GM23248 (cell line): ENCODE data around the gene ESPN. TPM values are rescaled to one million over a fixed set of nuclear protein-coding genes. Genes with fewer than 3 reads are reported as not detected.
A peak's percentile ranks its signal among the peaks of the same experiment; 100 is the strongest.
"Not testable (repeated sequence)": the region's sequence is repeated elsewhere in the genome, so short reads cannot be mapped to it uniquely, and the experiment has no call there.

ENCODE experiments used
- DNase-seq: peaks from one replicate; pipeline ENCODE4 v3.0.0-alpha.2; 2015
- H2AFZ ChIP-seq: fragments of 200-600 bp; sonication (generic); 2 replicates; pipeline ENCODE4 v1.6.1; 2016; ENCODE audit warnings: antibody characterized with exemption
- H3F3A ChIP-seq: fragments of 200-600 bp; sonication (generic); 2 replicates; pipeline ENCODE4 v1.6.1; 2016; ENCODE audit warnings: mild to moderate bottlenecking, antibody characterized with exemption, mixed run types; ENCODE audit not compliant: insufficient read depth
- H3K27ac ChIP-seq: fragments of 200-600 bp; sonication (generic); 2 replicates; pipeline ENCODE4 v1.5.1; 2016; ENCODE audit warnings: mild to moderate bottlenecking
- H3K27me3 ChIP-seq: fragments of 200-600 bp; sonication (generic); replicated peaks from 2 replicates; pipeline ENCODE4 v1.6.1; 2016; ENCODE audit warnings: mild to moderate bottlenecking; ENCODE audit not compliant: insufficient read depth
- H3K36me3 ChIP-seq: fragments of 200-600 bp; sonication (generic); 2 replicates; pipeline ENCODE4 v1.6.1; 2016; ENCODE audit warnings: low read depth, mild to moderate bottlenecking
- H3K4me1 ChIP-seq: fragments of 200-600 bp; sonication (generic); 2 replicates; pipeline ENCODE4 v1.6.1; 2016; ENCODE audit warnings: mild to moderate bottlenecking; ENCODE audit not compliant: insufficient read depth
- H3K4me2 ChIP-seq: fragments of 200-600 bp; sonication (generic); one replicate; pipeline ENCODE4 v1.6.1; 2016; ENCODE audit warnings: mild to moderate bottlenecking; ENCODE audit not compliant: unreplicated experiment
- H3K4me3 ChIP-seq: fragments of 200-600 bp; sonication (generic); 2 replicates; pipeline ENCODE4 v1.5.1; 2016; ENCODE audit warnings: mild to moderate bottlenecking
- H3K79me2 ChIP-seq: fragments of 200-600 bp; sonication (generic); 2 replicates; pipeline ENCODE4 v1.6.1; 2016; ENCODE audit warnings: mild to moderate bottlenecking; ENCODE audit not compliant: insufficient read depth
- H3K9ac ChIP-seq: fragments of 200-600 bp; sonication (generic); 2 replicates; pipeline ENCODE4 v1.6.1; 2016; ENCODE audit warnings: mild to moderate bottlenecking
- H3K9me2 ChIP-seq: fragments of 200-600 bp; sonication (generic); 2 replicates; pipeline ENCODE4 v1.6.1; 2016; ENCODE audit warnings: mixed run types, mild to moderate bottlenecking, moderate library complexity; ENCODE audit not compliant: insufficient read depth
- H3K9me3 ChIP-seq: fragments of 200-600 bp; sonication (generic); one replicate; pipeline ENCODE4 v1.6.1; 2017; ENCODE audit warnings: low read depth
- H4K20me1 ChIP-seq: fragments of 200-600 bp; sonication (generic); 2 replicates; pipeline ENCODE4 v1.6.0; 2016; ENCODE audit not compliant: insufficient read depth
- EZH2 ChIP-seq: fragments of 200-600 bp; sonication (generic); IDR thresholded peaks from 2 replicates; pipeline ENCODE4 v1.6.1; 2018; ENCODE audit warnings: antibody characterized with exemption, mild to moderate bottlenecking; ENCODE audit not compliant: insufficient read depth, poor library complexity, severe bottlenecking
- EZH2phosphoT487 ChIP-seq: fragments of 200-600 bp; sonication (generic); IDR thresholded peaks from 2 replicates; pipeline ENCODE4 v1.6.1; 2018; ENCODE audit warnings: antibody characterized with exemption, moderate library complexity, mild to moderate bottlenecking, low read depth; ENCODE audit not compliant: insufficient read depth
- WGBS, 2 experiments: methylation state at CpG; one replicate each; pipeline ENCODE4 v1.1.6; 2015 to 2017; ENCODE audit warnings: low lambda C conversion rate in 2 of 2, low coverage in 1 of 2; ENCODE audit errors: missing lambda C conversion rate in 2 of 2; 5-methylcytosine and 5-hydroxymethylcytosine counted together
- in situ Hi-C: fragments of 300-500 bp; cut with MboI; formaldehyde crosslinking; loops from 2 replicates; pipeline ENCODE4 v1.15.0; 2020
- polyA plus RNA-seq: library from polyadenylated mRNA; unstranded; fragments of >200 nt; fragmentation: Nextera tagmentation; extraction: Ambion mirVana; gene quantifications from 2 replicates; pipeline ENCODE4 v1.2.1, GENCODE V29; 2016
- total RNA-seq: library from RNA; depleted of rRNA; stranded (reverse); fragments of >200 nt; shearing (Covaris generic); gene quantifications from 2 replicates; pipeline ENCODE4 v1.2.3, GENCODE V29; 2014

The ESPN gene
- total and polyA plus RNA-seq, 2 experiments from 2014 or later: not detected

DNA sequence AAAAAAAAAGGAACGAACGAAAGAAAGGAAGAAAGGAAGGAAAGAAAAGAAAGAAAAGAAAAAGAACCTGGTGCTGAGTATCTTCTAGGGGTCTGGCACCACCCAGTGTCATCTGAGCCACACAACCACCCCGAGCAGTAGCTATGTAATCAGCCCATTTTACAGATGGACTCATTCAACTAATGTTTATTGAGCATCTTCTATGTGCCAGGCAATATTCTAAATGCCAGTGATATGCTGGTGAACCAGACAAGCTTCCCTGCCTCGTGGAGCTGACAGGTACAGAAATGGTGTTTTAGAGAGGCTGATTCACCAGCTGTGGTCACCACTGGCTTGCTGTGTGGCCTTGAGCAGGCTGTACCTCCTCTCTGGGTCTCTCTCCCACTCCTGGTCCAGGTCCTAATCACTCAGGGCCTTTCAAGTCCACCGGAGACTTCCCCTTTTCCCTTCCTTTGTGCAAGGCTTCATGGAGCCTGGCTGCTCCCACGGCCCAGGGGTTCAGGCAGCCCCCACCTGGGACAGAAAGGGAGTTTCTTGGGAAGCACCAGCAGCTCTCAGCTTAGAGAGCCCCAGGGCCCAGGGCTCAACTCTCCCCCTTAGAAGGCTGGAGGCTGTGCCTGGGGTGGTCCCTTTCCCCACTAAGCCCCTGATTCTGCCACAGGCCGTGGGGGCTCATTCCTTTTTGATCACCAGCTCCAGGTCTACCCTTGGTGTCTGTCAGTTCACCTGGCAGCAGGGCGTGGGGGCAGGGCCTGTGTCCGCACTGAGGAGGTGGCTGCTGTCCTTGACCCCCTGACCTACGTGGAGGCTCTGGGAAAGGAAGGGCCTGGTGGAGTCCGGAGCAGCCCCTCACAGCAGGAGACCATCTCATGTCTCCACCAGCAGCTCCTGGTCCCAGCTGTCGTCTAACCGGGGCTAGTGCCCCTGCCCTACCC lies 7.3 kb downstream of the ESPN start:
- in situ Hi-C loops, H2AFZ ChIP-seq, H3K4me2 ChIP-seq, H3K9me2 ChIP-seq, H4K20me1 ChIP-seq, H3K4me3 ChIP-seq, H3F3A ChIP-seq, H3K27ac ChIP-seq, DNase-seq, H3K79me2 ChIP-seq, H3K4me1 ChIP-seq, H3K9me3 ChIP-seq, H3K36me3 ChIP-seq, H3K9ac ChIP-seq: not testable (repeated sequence)
- 0 out of 2 replicates have a peak, but pooled peaks cover 15% of the 10 kb centered on the region for H3K27me3 ChIP-seq
- WGBS, 2 experiments: 58 to 63% methylated on average over 11 to 12 of the region's 13 CpGs

DNA sequence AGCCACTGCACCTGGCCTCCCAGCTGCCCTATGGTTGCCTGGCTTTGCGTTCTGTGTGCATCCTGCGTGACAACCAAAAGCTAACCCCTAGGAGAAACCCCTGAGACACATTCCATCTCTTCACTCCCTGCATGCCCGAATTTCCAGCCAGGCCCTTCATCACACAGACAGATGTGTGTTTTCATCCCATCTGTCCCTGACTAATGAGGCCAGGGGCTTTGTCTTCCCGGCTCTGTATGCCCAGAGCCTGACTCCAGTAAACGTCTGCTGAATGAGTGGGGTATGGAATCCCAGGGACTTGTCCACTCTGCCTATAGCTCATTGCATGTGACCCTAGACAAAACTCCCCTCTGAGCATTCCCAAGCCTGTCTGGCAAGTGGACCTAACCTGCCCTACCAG lies 9.6 kb downstream of the ESPN start:
- in situ Hi-C loops: no loop called here
- Histone ChIP-seq H3K4me2 (no peak overlapping the region), H3K4me3 (no peak overlapping the region), H3K27me3 (peaks cover 15% of the 10 kb centered on the region; the same call in 1 of the 2 replicates), H3K79me2 (no peaks in the 10 kb centered on the region), H2AFZ (no peak overlapping the region), H4K20me1 (no peaks in the 10 kb centered on the region), H3K36me3 (no peaks in the 10 kb centered on the region), H3K4me1 (no peaks in the 10 kb centered on the region), H3K9me3 (no peaks in the 10 kb centered on the region), H3K27ac (no peak overlapping the region), H3F3A (no peaks in the 10 kb centered on the region), H3K9ac (no peak overlapping the region), H3K9me2 (no peaks in the 10 kb centered on the region)
- 72 to 74% methylated on average over 5 of the region's 5 CpGs for WGBS, 2 experiments
- DNase-seq: no peak
- TF ChIP-seq EZH2: no peak
- no peak for TF ChIP-seq EZH2phosphoT487

DNA sequence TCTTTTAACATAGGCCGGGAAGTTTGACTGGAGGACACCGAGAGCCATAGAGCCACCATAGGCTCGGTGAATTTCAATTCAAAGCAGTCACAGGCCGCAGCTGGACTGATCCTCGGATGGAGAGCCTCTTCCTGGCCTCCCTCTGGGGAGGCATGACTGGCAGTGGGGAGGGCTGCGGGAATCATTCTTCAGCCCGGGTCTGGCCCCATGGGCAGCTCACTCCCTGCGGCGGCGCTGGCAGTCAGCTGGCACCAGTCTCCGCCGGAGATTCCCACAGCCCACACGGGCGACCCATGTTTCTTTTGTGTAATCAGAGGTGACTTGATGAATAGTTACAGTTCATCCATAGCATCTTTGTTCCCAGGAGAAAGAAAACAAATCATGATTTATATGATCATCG lies 10.6 kb downstream of the ESPN start:
- H3F3A ChIP-seq: no peaks in the 10 kb centered on the region
- no peak overlapping the region for H2AFZ ChIP-seq
- no peaks in the 10 kb centered on the region for H3K9me2 ChIP-seq
- H3K4me3 ChIP-seq: no peak overlapping the region
- H4K20me1 ChIP-seq: no peaks in the 10 kb centered on the region
- 86 to 89% methylated on average over 15 of the region's 15 CpGs for WGBS, 2 experiments
- H3K27me3 ChIP-seq: peaks cover 11% of the 10 kb centered on the region; the same call in 1 of the 2 replicates
- no peak for TF ChIP-seq EZH2phosphoT487
- TF ChIP-seq EZH2: no peak
- no peaks in the 10 kb centered on the region for H3K4me1 ChIP-seq
- H3K9ac ChIP-seq: no peak overlapping the region
- H3K27ac ChIP-seq: no peak overlapping the region
- in situ Hi-C loops: no loop called here
- H3K36me3 ChIP-seq: no peaks in the 10 kb centered on the region
- no peaks in the 10 kb centered on the region for H3K79me2 ChIP-seq
- DNase-seq: no peak
- H3K4me2 ChIP-seq: no peak overlapping the region
- H3K9me3 ChIP-seq: no peaks in the 10 kb centered on the region

DNA sequence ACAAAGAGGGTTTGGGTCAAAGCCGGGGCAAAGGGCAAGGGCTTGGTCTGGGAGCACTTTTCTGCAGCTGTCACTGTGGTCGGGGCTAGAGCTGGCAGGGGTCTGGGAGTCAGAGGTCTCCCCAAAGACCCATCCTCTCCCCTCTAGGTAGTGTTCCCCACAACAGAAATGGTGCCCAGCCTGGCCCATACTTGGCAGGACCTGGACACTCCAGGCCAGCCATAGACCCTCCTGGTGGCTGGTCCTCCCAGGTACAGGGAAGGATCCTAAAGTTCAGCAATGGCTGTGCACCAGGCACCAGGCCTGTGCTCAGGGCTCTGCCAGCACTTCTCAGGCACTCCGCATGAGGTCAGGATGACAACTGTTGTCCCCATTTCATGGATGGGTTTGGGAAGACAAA lies 11.0 kb downstream of the ESPN start:
- H3K27ac ChIP-seq: no peak overlapping the region
- DNase-seq: no peak
- H4K20me1 ChIP-seq: no peaks in the 10 kb centered on the region
- H3K9ac ChIP-seq: no peak overlapping the region
- H3K79me2 ChIP-seq: no peaks in the 10 kb centered on the region
- peaks cover 7% of the 10 kb centered on the region; the same call in 1 of the 2 replicates for H3K27me3 ChIP-seq
- no peaks in the 10 kb centered on the region for H3K36me3 ChIP-seq
- 73 to 80% methylated on average over 3 of the region's 3 CpGs for WGBS, 2 experiments
- no peaks in the 10 kb centered on the region for H3K9me3 ChIP-seq
- no peaks in the 10 kb centered on the region for H3K9me2 ChIP-seq
- TF ChIP-seq EZH2: no peak
- TF ChIP-seq EZH2phosphoT487: no peak
- H3F3A ChIP-seq: no peaks in the 10 kb centered on the region
- H3K4me3 ChIP-seq: no peak overlapping the region
- H3K4me2 ChIP-seq: no peak overlapping the region
- in situ Hi-C loops: no loop called here
- no peaks in the 10 kb centered on the region for H3K4me1 ChIP-seq
- no peak overlapping the region for H2AFZ ChIP-seq

DNA sequence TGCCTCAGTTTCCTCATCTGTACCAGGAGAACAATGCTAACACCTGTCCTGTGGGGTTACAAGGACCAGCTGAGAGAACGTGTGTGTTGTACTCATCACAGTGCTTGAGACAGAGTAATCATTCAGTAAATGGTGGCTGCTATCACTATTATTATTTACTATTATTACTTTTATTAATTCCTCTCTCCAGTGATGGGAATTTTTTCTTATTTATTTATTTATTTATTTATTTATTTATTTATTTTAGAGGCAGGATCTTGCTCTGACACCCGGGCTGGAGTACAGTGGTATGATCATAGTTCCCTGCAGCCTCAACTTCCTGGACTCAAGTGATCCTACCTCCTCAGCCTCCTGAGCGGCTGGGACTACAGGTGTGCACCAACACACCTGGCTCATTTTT lies 11.7 kb downstream of the ESPN start:
- in situ Hi-C loops, H3K79me2 ChIP-seq: not testable (repeated sequence)
- 39 to 42% methylated on average over 3 of the region's 3 CpGs for WGBS, 2 experiments

DNA sequence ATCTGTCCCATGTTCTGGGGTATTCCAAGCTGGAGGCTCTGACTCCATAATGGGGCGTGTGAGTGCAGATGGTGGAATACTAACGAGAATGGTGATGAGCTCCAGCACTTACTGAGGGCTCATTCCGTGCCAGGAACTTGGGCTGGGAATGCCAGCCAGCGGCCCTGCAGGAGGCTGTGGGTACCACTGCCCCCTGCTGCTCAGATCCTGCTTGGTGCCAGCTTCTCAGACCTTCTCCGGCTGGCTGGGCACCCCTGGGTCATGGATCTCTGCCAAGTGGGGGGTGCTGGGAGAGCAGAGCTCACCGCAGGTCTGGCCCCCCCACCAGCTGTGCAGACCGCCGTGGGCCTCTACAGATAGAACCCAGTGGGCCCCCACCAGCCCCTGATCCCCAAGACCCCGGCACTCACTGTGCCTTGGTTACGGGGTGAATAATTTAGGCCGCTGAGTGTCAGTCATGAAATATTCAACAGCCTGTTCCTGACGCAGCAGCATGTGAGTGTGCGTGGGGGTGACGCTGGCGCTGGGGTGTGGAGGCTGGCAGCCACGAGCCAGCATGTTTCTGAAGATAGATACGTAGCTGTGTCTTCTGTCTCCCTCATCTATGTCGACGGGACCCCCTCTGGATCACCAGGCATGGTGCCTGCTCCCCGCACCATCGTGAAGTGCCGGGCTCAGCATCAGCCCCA lies 12.6 kb downstream of the ESPN start:
- H3K4me3 ChIP-seq, H4K20me1 ChIP-seq, H3F3A ChIP-seq, H3K4me1 ChIP-seq, H3K9ac ChIP-seq, H3K79me2 ChIP-seq, H3K9me3 ChIP-seq, H2AFZ ChIP-seq, H3K4me2 ChIP-seq, H3K27ac ChIP-seq, H3K9me2 ChIP-seq, in situ Hi-C loops, H3K36me3 ChIP-seq: not testable (repeated sequence)
- WGBS, 2 experiments: 32 to 36% methylated on average over 22 of the region's 22 CpGs
- peaks cover 12% of the 10 kb centered on the region for H3K27me3 ChIP-seq
- peak; percentile 42 for DNase-seq

More for the DNA sequence above, 11.7 kb downstream of the ESPN start:
- H3F3A ChIP-seq, H3K36me3 ChIP-seq, H3K9me3 ChIP-seq, H3K27ac ChIP-seq, H3K4me2 ChIP-seq, H2AFZ ChIP-seq, H3K9me2 ChIP-seq, H4K20me1 ChIP-seq, H3K27me3 ChIP-seq, H3K9ac ChIP-seq, DNase-seq, H3K4me3 ChIP-seq, H3K4me1 ChIP-seq: not testable (repeated sequence)
